ENCODE results near the gene LRMDA.

DNA sequence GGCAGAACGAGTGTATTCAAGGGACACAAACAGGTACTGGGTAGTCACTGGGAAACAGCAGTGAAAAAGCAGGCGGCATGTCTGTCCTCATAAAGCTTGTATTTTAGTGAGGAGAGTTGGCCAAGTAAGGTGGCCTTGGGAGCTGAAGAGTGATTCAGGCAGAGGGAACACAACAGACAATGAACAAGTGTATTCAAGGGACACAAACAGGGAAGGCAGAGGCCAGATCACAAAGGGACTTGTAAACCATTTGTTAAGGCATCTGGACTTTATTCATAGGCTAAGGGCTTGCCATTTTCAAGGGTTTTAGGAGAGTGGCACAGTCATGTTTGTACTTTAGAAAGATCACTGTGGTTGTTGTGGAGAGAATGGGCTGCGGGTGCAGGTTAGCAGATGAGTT, 49.0 kb downstream of the LRMDA start:
- TF ChIP-seq, protein P1, sequence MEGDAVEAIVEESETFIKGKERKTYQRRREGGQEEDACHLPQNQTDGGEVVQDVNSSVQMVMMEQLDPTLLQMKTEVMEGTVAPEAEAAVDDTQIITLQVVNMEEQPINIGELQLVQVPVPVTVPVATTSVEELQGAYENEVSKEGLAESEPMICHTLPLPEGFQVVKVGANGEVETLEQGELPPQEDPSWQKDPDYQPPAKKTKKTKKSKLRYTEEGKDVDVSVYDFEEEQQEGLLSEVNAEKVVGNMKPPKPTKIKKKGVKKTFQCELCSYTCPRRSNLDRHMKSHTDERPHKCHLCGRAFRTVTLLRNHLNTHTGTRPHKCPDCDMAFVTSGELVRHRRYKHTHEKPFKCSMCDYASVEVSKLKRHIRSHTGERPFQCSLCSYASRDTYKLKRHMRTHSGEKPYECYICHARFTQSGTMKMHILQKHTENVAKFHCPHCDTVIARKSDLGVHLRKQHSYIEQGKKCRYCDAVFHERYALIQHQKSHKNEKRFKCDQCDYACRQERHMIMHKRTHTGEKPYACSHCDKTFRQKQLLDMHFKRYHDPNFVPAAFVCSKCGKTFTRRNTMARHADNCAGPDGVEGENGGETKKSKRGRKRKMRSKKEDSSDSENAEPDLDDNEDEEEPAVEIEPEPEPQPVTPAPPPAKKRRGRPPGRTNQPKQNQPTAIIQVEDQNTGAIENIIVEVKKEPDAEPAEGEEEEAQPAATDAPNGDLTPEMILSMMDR (conservative IDR thresholded peaks at IDR 0.05; ENCODE audit: low read depth, low read length), result no peak
- TF ChIP-seq EZH2 (IDR thresholded peaks at IDR 0.05; ENCODE audit: low read length, unreplicated experiment), result no peak
- no peak for TF ChIP-seq EZH2phosphoT487 (IDR thresholded peaks at IDR 0.05; ENCODE audit: borderline replicate concordance, low read length)
